Measurements from ENCODE around the gene DNLZ. TPM values are rescaled to one million over a fixed set of nuclear protein-coding genes. Genes with fewer than 3 reads are reported as not detected.

DNLZ gene
- total RNA-seq = 32.6 and 49.3 TPM in 2 replicates

GRCh38 chr9:136363106-136363948 is at the start of gene DNLZ:
Gene DNLZ (minus strand): TSS chr9:136363744. CDS start chr9:136363714, 30 bp downstream.

GRCh38 chr9:136410500-136411287 is 47.1 kb upstream of the DNLZ start, which contains the start of the genes ENTR1 and PMPCA:
Gene ENTR1 (minus strand): TSS chr9:136410614. CDS start chr9:136410397, 217 bp downstream.
Gene PMPCA (plus strand): TSS chr9:136410658. CDS start chr9:136410669, 11 bp downstream.

GRCh38 chr9:136400038-136400834 is 36.7 kb upstream of the DNLZ start, which contains the start of gene SNAPC4:
Gene SNAPC4 (minus strand): TSS chr9:136400170. CDS start chr9:136398428, 1,742 bp downstream.

GRCh38 chr9:136373300-136374182 is 10.0 kb upstream of the DNLZ start, which contains the start of gene CARD9:
Gene CARD9 (minus strand): TSS chr9:136373669. CDS start chr9:136372078, 1,591 bp downstream.

GRCh38 chr9:136327304-136327974 is 36.1 kb downstream of the DNLZ start, which contains the start of gene GPSM1:
Gene GPSM1 (plus strand): TSS chr9:136327539. CDS start chr9:136327696, 157 bp downstream.

Other genes with a start within 250 kb of the DNLZ start
- gene TMEM250, start 244.9 kb downstream of the DNLZ start, total RNA-seq = 42.5 and 60.5 TPM in 2 replicates
- not detected in 2 replicates for gene LHX3, start 158.6 kb downstream of the DNLZ start, total RNA-seq
- gene QSOX2, start 117.9 kb downstream of the DNLZ start, total RNA-seq = 15.2 and 17.0 TPM in 2 replicates
- not detected in 2 replicates for gene CCDC187, start 59.6 kb downstream of the DNLZ start, total RNA-seq
- 69.5 and 81.3 TPM in 2 replicates for gene GPSM1, start 36.2 kb downstream of the DNLZ start, total RNA-seq
- 6.7 and 8.1 TPM in 2 replicates for gene CARD9, start 9.9 kb upstream of the DNLZ start, total RNA-seq
- 4.4 and 9.5 TPM in 2 replicates for gene SNAPC4, start 36.4 kb upstream of the DNLZ start, total RNA-seq
- gene ENTR1, start 46.9 kb upstream of the DNLZ start, total RNA-seq = 52.8 and 58.3 TPM in 2 replicates
- 66.8 and 68.9 TPM in 2 replicates for gene PMPCA, start 46.9 kb upstream of the DNLZ start, total RNA-seq
- gene INPP5E, start 76.1 kb upstream of the DNLZ start, total RNA-seq = 6.6 and 9.2 TPM in 2 replicates
- gene SEC16A, start 119.3 kb upstream of the DNLZ start, total RNA-seq = 36.0 and 40.9 TPM in 2 replicates
- 12.9 and 14.4 TPM in 2 replicates for gene NOTCH1, start 182.3 kb upstream of the DNLZ start, total RNA-seq

All from myometrial cell (primary cell).